Astrocyte (in vitro differentiated cells and primary cell): ENCODE data around the gene KCNMB2. TPM values are rescaled to one million over a fixed set of nuclear protein-coding genes. Genes with fewer than 3 reads are reported as not detected.

Source experiments
- DNase-seq: peaks from one replicate; pipeline ENCODE4 v3.0.0-alpha.2; 2010; ENCODE audit warnings: low read depth
- FAIRE-seq: peaks from 2 replicates; lab custom pipeline; 2011; peaks lifted over from hg19 to GRCh38; lab: Jason Lieb, UNC
- H2AFZ ChIP-seq: 2 replicates; pipeline ENCODE4 v1.6.0; 2012; ENCODE audit warnings: low read depth, low read length, inconsistent platforms
- H3K27ac ChIP-seq: 2 replicates; pipeline ENCODE4 v1.5.1; 2011; ENCODE audit warnings: low read depth, low read length, inconsistent platforms
- H3K27me3 ChIP-seq: 2 replicates; pipeline ENCODE4 v1.6.0; 2011; ENCODE audit warnings: low read length, inconsistent platforms; ENCODE audit not compliant: insufficient read depth
- H3K36me3 ChIP-seq: 2 replicates; pipeline ENCODE4 v1.5.1; 2011; ENCODE audit warnings: low read length, inconsistent platforms; ENCODE audit not compliant: insufficient read depth
- H3K4me1 ChIP-seq: 2 replicates; pipeline ENCODE4 v1.5.1; 2011; ENCODE audit warnings: low read length, inconsistent platforms; ENCODE audit not compliant: insufficient read depth
- H3K4me2 ChIP-seq: 2 replicates; pipeline ENCODE4 v1.6.0; 2012; ENCODE audit warnings: low read length, inconsistent platforms
- H3K4me3 ChIP-seq: 2 replicates; pipeline ENCODE4 v1.5.1; 2011; ENCODE audit warnings: low read depth, mild to moderate bottlenecking, low read length, inconsistent platforms; ENCODE audit not compliant: insufficient read depth
- H3K79me2 ChIP-seq: 2 replicates; pipeline ENCODE4 v1.6.0; 2012; ENCODE audit warnings: mild to moderate bottlenecking, low read length, inconsistent platforms; ENCODE audit not compliant: insufficient read depth
- H3K9ac ChIP-seq: 2 replicates; pipeline ENCODE4 v1.6.0; 2012; ENCODE audit warnings: mild to moderate bottlenecking, low read length, inconsistent platforms
- H3K9me3 ChIP-seq: 2 replicates; pipeline ENCODE4 v1.5.1; 2012; ENCODE audit warnings: low read depth, mild to moderate bottlenecking, low read length, inconsistent platforms; ENCODE audit not compliant: insufficient read depth
- H4K20me1 ChIP-seq: 2 replicates; pipeline ENCODE4 v1.6.0; 2012; ENCODE audit warnings: low read length, inconsistent platforms; ENCODE audit not compliant: insufficient read depth
- H3K27ac Mint-ChIP-seq: one replicate; pipeline ENCODE4 v1.8.0; 2021; ENCODE audit warnings: mild to moderate bottlenecking, mixed read lengths; ENCODE audit not compliant: unreplicated experiment
- H3K27me3 Mint-ChIP-seq: one replicate; pipeline ENCODE4 v1.8.0; 2021; ENCODE audit warnings: low read depth, mixed read lengths; ENCODE audit not compliant: unreplicated experiment
- H3K36me3 Mint-ChIP-seq: one replicate; pipeline ENCODE4 v1.8.0; 2021; ENCODE audit warnings: low read depth, mixed read lengths; ENCODE audit not compliant: unreplicated experiment
- H3K4me1 Mint-ChIP-seq: one replicate; pipeline ENCODE4 v1.8.0; 2021; ENCODE audit warnings: low read depth, mixed read lengths; ENCODE audit not compliant: unreplicated experiment
- H3K4me3 Mint-ChIP-seq: one replicate; pipeline ENCODE4 v1.8.0; 2021; ENCODE audit warnings: mild to moderate bottlenecking, moderate library complexity, mixed read lengths; ENCODE audit not compliant: unreplicated experiment
- H3K9me3 Mint-ChIP-seq: one replicate; pipeline ENCODE4 v1.8.0; 2021; ENCODE audit warnings: mild to moderate bottlenecking, mixed read lengths; ENCODE audit not compliant: unreplicated experiment
- CTCF ChIP-seq: IDR thresholded peaks from 2 replicates; pipeline ENCODE4 v1.5.1; 2011; ENCODE audit warnings: low read depth, mild to moderate bottlenecking, inconsistent platforms, low read length, moderate library complexity; ENCODE audit not compliant: insufficient read depth
- EZH2 ChIP-seq: IDR thresholded peaks from 2 replicates; pipeline ENCODE4 v1.6.1; 2012; ENCODE audit warnings: mild to moderate bottlenecking, low read length, inconsistent platforms; ENCODE audit not compliant: insufficient read depth
- total RNA-seq: library from RNA; stranded (reverse); gene quantifications from 2 replicates; pipeline ENCODE4 v1.2.1, GENCODE V29; 2021

KCNMB2 gene
- total RNA-seq, 1 donor from 2014 or later, result not detected

DNA sequence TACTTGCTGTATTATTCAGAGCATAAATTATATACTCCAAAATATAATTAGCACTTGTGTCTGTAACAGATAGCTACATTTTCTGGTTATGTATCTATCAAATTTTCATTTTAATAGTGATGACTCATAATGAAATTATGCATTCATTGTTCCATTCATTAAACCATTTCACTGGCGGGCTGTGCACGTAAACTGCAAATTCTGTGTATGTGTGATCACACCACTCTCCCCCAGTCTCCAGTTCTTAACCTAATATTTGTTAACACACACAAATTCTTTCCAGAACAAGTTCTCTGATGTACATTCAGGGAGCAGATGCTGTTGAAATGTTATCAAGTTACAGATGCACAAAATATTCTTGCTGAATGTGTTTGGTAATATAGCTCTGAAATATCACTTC, 3.8 kb upstream of the KCNMB2 start:
- no peak for TF ChIP-seq EZH2
- no peak for TF ChIP-seq CTCF
- peaks cover 18% of the 10 kb centered on the region for H3K27me3 Mint-ChIP-seq
- no peak overlapping the region for H3K27ac Mint-ChIP-seq
- no peak overlapping the region for H2AFZ ChIP-seq
- peaks cover 5% of the 10 kb centered on the region for H3K4me1 Mint-ChIP-seq
- H3K4me3 Mint-ChIP-seq, result no peak overlapping the region
- no peaks in the 10 kb centered on the region for H3K4me1 ChIP-seq
- no peak overlapping the region for H3K9ac ChIP-seq
- H3K27ac ChIP-seq, result no peak overlapping the region
- DNase-seq, result peak; percentile 36
- no peaks in the 10 kb centered on the region for H3K27me3 ChIP-seq
- no peaks in the 10 kb centered on the region for H3K9me3 Mint-ChIP-seq
- no peaks in the 10 kb centered on the region for H4K20me1 ChIP-seq
- no peaks in the 10 kb centered on the region for H3K79me2 ChIP-seq
- no peaks in the 10 kb centered on the region for H3K36me3 ChIP-seq
- no peak for FAIRE-seq
- no peaks in the 10 kb centered on the region for H3K9me3 ChIP-seq
- no peak overlapping the region for H3K4me2 ChIP-seq
- no peak overlapping the region for H3K4me3 ChIP-seq
- H3K36me3 Mint-ChIP-seq, result no peaks in the 10 kb centered on the region

GRCh38 chr3:178537122-178537705, 978 bp downstream of the KCNMB2 start:
- no peak for FAIRE-seq
- Histone ChIP-seq H3K79me2 (no peaks in the 10 kb centered on the region), H4K20me1 (no peaks in the 10 kb centered on the region), H3K4me3 (peak overlapping the region; percentile 60), H3K9ac (no peak overlapping the region), H3K4me2 (peak overlapping the region; percentile 95), H3K27me3 (no peaks in the 10 kb centered on the region), H2AFZ (peak overlapping the region; percentile 89), H3K27ac (no peak overlapping the region), H3K4me1 (no peaks in the 10 kb centered on the region), H3K36me3 (no peaks in the 10 kb centered on the region), H3K9me3 (no peaks in the 10 kb centered on the region)
- TF ChIP-seq EZH2, result no peak
- no peak for TF ChIP-seq CTCF
- H3K27ac Mint-ChIP-seq, result no peak overlapping the region
- H3K36me3 Mint-ChIP-seq, result no peaks in the 10 kb centered on the region
- peaks cover 9% of the 10 kb centered on the region for H3K4me1 Mint-ChIP-seq
- peaks cover 18% of the 10 kb centered on the region for H3K27me3 Mint-ChIP-seq
- DNase-seq, result no peak
- no peak overlapping the region for H3K4me3 Mint-ChIP-seq
- no peaks in the 10 kb centered on the region for H3K9me3 Mint-ChIP-seq

DNA sequence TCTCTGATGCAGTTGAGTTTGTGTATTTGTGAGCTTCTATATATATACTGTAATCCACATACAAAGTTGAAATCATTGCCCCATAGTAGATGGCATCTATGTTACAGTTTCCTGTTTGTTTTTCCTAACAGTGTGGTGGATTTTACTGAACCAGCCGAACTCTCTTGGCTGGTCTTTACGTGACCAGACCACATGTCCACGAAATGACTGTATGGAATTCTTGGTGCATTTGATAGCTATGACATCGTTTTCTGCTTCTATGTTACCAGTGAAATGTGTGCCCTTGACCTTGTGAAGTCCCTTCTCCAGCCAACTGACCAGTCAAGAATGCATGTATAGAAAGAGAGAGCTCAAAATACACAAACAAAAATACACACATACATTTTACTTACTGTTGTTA, 1.8 kb downstream of the KCNMB2 start:
- no peak for DNase-seq
- no peaks in the 10 kb centered on the region for H3K9me3 ChIP-seq
- no peak overlapping the region for H2AFZ ChIP-seq
- peaks cover 18% of the 10 kb centered on the region for H3K27me3 Mint-ChIP-seq
- no peak overlapping the region for H3K27ac ChIP-seq
- no peaks in the 10 kb centered on the region for H3K79me2 ChIP-seq
- H3K9me3 Mint-ChIP-seq, result no peaks in the 10 kb centered on the region
- no peak overlapping the region for H3K9ac ChIP-seq
- H4K20me1 ChIP-seq, result no peaks in the 10 kb centered on the region
- H3K27me3 ChIP-seq, result no peaks in the 10 kb centered on the region
- H3K36me3 ChIP-seq, result no peaks in the 10 kb centered on the region
- H3K4me2 ChIP-seq, result no peak overlapping the region
- H3K4me1 ChIP-seq, result no peaks in the 10 kb centered on the region
- no peak for TF ChIP-seq EZH2
- no peak for TF ChIP-seq CTCF
- H3K36me3 Mint-ChIP-seq, result no peaks in the 10 kb centered on the region
- H3K4me1 Mint-ChIP-seq, result peaks cover 9% of the 10 kb centered on the region
- H3K4me3 Mint-ChIP-seq, result no peak overlapping the region
- H3K4me3 ChIP-seq, result no peak overlapping the region
- FAIRE-seq, result no peak
- H3K27ac Mint-ChIP-seq, result no peak overlapping the region
